HG03575 (cell line): ENCODE data around the gene TTK.

Experiments
- ATAC-seq: cut with Tn5 transposase; IDR thresholded peaks from one replicate; pipeline ENCODE4 v1.9.1; 2021; ENCODE audit not compliant: unreplicated experiment, insufficient number of reproducible peaks, low FRiP score; ENCODE audit errors: extremely low read depth

The TTK gene

DNA sequence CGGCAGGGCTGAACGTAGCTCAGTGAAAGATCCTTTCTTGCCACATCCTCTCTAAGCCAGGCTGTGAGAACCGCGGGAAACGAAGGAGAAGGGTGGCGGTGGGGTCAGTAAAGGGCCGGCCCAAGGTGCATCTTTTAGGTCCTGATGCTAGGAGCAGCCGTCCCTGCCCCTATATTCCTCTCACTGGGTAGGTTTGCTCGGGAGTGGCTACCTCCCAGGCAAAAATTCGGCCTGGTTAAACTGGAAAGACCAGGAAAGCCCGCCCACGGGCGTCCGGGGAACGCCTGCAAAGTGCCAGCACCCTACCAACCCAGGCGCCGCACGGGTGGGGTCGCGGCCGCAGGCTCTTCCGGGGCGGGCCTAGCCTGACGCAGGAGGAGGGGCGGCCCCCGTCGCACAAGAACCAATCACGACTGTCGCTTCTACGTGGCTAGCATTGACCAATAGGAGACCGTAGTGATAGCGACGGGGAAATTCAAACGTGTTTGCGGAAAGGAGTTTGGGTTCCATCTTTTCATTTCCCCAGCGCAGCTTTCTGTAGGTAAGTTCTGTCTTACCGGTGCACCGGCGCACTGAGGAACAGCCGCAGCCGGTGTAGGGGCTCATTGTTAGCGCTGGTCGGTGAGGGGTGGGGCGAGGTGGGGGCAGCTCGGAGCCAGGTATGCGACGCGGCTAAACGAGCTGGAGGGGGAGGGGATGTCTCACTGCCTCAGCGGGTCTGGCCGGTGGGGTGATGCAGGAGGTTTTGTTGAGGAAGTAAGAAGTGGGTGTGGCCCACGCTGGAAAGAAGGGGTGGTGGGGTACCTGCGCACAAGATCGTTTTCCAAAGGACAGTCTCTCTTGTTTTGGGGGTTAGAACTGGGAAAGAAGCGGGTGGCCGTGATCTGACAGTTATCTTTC is at the start of gene TTK:
TTK (plus strand) TSS at position 477 of the 900 bp plus-strand sequence. CDS start 1,195 bp downstream, outside the sequence.
- peak; percentile 91 for ATAC-seq

DNA sequence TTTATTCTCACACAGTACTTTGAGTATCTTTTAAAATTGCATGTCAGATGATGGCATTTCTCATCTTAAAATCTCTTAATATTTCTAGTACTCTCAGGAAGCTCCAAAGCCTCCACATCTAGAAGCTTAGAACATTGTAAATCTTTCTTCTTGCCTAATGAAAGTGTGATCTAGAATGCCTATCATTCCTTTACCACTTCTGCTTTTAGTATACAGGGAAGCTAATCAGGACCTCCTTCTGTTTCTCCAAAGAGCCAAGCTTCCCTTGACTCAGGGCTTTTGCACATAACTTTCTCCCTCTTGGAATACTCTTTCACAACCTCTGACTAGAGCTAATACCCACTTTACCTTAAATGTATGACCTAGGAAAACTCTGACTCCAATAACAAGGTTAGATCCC is 49.6 kb upstream of the TTK start:
- no peak for ATAC-seq

DNA sequence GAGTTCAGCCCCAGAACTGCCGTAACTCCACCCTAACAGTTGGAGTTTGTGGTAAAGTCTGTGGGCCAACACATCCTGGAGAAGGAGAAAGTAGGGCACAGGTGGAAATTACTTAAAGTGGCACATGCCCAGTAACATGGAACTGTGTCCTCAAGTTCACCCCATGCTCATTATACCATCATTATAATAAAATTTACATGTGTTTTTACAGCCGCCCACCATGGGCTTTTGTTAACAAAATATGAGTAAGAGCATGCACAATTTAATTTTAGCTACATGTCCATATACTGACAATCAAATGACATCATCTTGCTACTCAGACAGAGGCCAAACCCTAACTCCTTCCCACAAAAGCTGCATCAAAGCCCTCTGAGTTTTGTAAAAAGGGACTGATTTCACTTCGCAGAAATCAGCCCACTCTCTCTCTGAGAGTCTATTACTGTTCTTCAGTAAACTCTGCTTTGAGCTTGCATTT is 39.8 kb upstream of the TTK start:
- no peak for ATAC-seq

DNA sequence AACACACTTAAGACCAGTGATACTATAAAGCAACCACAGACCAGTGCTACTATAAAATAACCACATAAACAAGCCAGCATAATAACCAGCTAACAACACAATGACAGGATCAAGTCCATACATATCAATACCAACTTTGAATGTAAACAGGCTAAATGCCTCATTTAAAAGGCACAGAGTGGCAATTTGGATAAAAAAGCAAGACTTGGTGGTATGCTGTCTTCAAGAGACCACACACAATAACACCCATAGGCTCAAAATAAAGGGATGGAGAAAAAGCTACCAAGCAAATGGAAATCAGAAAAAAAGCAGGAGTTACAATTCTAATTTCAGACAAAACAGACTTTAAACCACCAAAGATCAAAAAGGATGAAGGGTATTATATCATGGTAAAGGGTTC is 37.3 kb upstream of the TTK start:
- ATAC-seq, result no peak

DNA sequence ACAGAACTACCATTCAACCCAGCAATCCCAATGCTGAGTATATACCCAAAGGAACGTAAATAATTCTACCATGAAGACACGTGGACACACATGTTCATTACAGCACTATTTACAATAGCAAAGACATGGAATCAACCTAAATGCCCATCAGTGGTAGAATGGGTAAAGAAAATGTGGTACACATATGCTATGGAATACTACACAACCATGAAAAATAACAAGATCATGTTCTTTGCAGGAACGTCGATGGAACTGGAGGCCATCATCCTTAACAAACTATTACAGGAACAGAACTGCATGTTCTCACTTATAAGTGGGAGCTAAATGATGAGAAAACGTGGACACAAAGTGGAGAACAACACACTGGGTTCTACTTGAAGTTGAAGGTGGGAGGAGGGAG is 34.7 kb upstream of the TTK start:
- no peak for ATAC-seq

DNA sequence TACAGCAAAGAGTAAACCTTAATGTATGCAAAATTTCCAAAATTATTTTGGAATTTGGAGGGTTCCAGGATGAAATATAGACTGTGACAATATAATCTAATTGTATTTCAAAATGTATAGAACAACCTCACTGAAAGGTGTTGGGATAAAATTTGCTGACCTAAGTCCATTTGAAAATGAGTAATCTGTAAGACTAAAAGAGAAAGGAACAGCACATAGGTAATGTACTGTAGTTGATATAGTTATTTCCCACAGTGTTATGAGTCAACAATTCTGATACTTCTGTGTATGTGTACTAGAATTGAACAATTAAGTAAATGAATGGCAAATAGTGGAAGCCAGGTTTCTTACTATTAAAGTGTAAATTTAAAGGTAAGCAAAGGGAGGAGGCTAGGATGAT is 33.3 kb upstream of the TTK start:
- no peak for ATAC-seq

DNA sequence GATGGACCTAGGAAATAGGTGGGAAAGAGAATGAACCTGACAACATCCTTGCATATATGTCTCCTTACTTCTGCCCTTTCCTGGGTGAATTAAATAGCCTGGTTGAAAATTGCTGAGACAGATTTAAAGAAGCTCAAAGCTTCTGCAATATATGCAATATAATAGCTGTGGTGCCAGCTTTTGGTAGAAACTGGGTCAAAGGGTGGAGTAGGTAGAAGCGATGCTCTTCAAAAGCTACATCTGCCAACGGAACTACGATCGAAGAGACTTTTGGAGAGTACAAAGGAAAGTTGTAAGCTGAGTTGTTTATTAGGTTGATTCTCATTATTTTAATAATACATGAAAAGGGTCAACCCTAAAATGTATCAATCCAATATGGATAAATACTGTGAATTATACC is 22.8 kb upstream of the TTK start:
- ATAC-seq, result no peak

DNA sequence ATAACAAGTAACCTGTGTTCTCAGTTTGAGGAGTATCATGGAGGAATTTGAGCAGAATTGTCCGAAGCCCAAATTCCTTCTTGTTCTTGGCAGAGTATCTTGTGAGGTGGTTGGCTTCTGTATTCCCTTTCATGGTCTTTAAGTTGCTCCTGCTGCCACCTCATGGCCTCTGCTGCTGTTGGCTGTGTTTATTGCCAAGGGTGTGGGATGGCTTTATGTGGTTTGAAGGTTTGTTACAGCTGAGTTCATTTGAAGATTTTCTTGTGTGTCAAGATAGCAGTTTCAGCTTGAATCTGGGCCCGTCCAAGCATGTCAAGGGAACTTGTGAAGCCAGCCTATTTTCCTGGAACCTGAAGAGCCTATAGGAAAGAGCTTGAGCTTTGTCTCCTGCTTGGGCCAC is 20.2 kb upstream of the TTK start:
- no peak for ATAC-seq

DNA sequence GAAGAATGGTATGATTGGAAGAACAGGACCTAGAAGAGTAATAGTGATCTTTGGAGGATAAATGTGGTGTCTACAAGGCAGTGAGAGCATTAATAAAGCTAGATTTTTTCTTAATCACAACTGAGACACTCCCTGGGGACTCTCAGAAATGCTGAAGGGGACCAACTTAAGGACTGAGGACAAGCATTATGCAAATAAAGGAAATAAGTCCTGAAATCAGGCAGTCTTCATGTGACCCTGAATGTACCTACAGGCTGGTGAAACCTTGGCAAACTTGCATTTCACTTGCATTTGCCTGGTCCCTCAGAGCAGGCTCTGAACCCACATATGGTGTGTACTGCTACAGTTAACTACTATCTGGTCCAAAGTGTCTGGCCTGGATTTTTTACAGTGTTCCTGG is 19.3 kb upstream of the TTK start:
- ATAC-seq, result no peak

DNA sequence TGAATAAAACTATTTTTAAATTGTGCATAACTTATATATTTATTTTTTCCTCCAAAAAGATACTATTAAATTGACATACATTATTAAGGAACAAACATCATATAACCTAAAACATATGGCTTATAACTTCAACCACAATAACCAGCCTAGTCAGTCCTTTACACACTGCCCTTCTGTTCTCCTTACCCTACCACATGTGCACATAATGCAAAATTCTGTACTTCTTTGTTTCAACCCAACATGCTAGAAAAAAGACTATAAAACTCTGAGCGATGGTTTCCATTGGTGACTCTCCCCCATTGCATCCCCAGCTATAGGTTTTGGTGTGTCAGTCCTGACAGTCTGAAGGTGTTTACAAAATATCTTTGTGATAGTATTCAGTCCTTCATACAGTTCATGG is 14.8 kb upstream of the TTK start:
- ATAC-seq, result no peak

DNA sequence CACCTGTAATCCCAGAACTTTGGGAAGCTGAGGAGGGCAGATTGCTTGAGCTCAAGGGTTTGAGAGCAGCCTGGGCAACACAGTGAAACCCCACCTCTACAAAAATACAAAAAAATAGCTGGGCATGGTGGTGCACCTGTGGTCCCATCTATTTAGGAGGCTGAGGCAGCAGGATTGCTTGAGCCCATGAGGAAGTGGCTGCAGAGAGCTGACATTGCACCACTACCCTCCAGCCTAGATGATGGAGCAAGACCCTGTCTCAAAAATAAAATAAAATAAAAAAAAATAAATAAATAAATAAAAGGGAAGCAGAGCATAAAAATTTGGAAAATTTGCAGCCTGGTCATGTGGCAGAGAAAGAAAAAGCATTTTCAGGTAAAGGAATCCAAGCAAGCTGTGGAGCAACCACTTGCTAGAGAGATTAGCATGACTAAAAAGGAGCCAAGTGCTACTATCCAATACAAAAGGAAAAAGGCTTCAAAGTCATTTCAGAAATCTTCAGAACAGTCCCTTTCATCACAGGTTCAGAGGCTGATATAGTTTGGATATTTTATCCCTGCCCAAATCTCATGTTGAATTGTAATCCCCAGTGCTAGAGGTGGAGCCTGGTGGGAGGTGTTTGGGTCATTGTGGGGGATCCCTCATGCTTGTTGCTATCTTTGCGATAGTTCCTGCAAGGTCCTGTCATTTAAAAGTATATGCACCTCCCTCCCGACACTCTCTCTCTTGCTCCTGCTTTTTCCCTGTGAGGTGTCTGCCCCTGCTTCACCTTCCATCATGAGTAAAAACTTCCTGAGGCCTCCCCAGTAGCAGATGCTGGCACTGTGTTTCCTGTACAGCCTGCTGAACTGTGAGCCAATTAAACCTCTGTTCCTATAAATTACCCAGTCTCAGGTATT is 11.2 kb upstream of the TTK start:
- ATAC-seq, result no peak

DNA sequence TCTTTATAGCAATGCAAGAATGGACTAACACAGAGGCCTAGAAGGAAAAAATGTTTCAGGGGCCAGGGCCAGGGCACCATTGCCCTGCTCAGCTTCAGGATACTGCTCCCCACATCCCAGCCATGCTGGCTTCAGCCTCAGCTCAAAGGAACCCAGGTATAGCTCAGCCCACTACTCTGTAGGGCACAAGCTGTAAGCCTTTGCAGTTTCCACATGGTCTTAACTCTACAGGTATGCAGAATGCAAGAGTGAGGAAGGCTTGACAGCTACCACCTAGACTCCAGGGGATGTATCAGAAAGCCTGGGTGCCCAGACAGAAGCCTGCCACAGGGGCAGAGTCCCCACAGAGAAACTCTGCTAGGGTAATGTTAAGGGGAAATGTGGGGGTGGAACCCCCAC is 10.5 kb upstream of the TTK start:
- no peak for ATAC-seq

DNA sequence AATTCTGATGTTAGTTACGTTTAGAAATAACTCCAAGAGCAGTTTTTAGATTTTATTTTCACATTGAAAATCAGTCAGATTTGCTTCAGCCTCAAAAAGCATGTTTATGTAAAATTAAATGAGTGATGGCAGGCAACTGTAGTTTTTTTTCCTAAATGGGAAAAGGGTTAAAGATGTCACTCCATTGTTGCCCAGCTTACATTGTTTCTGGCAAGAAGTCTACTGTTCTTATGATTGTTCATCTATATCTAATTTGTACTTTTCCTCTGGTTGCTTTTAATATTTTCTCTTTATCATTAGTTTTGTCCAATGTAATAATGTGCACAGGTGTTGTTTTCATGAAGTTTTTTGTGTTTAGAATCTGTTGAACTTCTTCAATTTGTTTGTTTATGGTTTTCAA is 6.7 kb upstream of the TTK start:
- no peak for ATAC-seq

DNA sequence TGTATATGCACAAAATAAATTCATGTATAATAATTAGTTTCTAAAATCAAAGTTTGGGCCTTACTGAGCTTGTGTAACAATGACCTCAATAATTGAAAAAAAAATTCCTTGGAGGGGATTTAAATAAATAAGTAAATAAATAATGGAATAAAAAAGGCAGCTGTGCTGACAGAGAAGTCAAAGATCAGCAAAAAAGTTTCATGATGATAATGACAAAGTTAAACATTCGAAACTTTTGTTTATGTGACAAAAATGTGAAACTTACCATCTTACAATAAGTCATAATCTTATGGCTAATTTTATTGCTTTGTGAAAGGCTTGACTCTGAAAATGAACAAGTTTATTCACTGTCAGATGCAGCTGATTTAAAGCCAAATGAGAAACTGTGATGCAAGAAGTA is 3.1 kb upstream of the TTK start:
- ATAC-seq, result no peak

DNA sequence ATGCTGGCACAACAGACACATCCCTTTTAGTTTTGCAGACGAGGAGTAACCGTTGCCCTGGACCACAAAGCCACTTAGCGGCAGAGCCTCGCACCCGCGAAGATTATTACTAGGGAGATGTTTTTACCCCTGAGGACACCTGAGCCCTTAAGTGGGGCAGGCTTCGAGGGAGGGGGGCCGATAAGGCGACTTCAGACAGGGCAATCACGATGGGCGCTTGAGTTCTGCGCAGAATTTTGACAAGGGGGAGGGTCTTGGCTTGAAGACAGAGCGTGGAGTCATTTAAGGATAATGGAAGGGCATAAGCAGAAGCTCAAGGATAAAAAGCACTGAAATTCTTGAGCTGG is 650 bp upstream of the TTK start:
- ATAC-seq, result peak; percentile 4

DNA sequence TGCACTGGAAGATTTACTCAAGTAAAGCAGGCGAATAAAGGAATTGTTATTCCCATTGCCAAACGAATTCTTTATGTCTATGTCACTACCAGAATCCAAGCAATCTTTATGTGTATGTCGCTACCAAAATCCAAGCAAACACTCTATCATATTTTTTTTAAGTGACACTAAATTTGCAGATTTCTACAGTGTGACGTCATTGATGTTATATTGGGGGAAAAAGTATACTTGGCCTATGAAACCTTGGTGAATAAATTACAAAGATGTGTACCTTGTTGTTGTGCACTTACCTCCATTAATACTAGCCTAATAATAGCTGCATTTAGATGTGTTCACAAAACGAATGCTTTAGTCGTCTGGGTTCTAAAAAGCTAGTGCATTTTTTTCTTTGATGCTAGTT is 957 bp downstream of the TTK start:
- no peak for ATAC-seq

DNA sequence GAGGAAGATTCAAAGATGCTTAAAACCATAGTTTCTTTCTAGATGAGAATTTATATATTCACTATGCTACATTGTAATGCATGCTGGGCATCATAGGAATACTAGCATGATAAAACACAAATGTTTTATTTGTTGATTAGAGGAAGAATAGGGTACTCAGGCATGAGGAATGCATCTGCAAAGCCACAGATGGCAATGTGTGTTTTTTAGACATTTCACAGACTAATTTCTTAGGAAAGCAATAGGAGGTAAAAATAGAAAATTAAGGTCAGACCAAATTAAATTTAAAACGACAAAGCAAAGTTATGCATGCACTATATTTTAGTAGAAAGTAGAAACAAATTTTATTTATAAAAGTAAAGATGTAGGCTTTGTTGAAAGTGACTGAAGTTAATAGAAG is 2.1 kb downstream of the TTK start:
- ATAC-seq, result no peak

DNA sequence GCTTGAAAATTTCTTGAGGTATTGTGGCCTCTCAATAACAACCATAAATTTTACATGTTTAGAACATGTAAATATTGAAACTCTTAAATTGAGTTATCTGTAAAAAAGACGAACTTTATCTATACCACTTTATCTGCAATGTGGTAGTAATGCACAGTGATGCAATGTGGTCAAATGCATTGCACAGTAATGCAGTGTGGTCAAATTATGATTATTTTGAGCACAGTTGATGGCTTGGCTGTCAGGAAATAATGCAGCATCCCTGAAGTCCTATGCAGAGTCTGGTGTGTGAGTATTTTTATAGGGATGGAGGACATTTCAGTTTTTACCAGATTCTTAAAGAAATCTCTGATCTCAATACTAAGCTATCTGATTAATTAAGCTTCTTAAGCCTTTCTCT is 5.1 kb downstream of the TTK start:
- no peak for ATAC-seq

DNA sequence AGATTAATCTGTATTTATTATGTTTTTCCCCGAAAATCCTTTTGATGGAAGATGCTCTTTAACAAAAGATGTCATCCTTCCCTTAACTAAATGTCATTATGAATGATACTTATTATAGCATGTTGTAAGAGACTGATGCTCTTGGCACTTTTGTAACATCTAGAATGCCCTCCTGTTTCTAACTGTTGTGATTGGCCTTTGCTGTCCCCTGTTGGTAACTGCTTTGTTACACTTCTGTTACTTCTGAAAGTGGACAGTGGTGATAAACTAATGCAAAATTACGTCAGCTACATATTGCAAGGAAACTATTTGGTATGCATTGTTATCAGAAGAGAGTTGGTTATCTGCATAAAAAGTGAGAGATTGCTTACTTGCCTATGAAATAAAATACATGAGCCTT is 5.8 kb downstream of the TTK start:
- no peak for ATAC-seq

DNA sequence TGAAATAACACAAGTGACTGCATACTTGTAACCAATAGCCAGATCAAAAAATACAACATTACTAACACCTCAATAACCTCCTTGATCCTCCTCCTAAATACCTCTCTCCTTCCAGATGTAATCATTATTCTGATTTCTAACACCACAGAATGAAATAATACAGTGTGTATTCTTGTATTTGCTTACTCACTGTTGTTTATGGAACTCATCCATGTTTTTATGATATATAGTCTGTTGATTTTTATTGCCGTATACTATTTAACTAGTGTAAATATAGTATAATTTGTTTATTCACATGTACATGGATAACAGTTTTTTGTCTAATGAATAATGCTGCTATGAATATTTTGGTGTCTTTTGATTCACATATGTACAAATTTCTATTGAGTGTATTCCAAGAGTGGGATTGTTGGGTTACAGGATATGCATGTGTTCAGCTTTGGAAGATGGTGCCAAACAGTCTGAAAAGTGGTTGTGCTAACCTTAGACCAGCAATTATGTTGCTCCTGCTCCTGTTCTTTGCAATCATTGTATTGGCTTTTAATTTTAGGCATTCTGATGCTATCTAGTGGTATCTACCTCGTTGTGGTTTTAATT is 11.5 kb downstream of the TTK start:
- no peak for ATAC-seq
